Caco-2 (cell line): ENCODE results near the gene C3orf18. TPM values are rescaled to one million over a fixed set of nuclear protein-coding genes. Genes with fewer than 3 reads are reported as not detected.

Experiments used
- BruUV-seq: library from RNA; stranded (reverse); fragments of 400-500 nt; replicated peaks from 2 replicates; lab custom pipeline; 2021; lab: Mats Ljungman, UMichigan
- CTCF ChIA-PET: fragments of 300-600 bp; sonication (Branson Sonifier 250); formaldehyde crosslinking; loops from one replicate; lab custom pipeline; 2022; ENCODE audit warnings: antibody characterized with exemption; lab: Charles Lee
- POLR2A ChIA-PET: fragments of 300-600 bp; sonication (Branson Sonifier 250); formaldehyde crosslinking; loops from one replicate; lab custom pipeline; 2022; ENCODE audit warnings: antibody characterized with exemption; lab: Charles Lee
- DNase-seq, 2 experiments: peaks; one replicate each; pipeline versions ENCODE4 v3.0.0 to v3.0.0-alpha.2; 2020 to 2022
- H3K27me3 ChIP-seq: replicated peaks from 2 replicates; pipeline ENCODE4 v1.6.0; 2011; ENCODE audit warnings: low read length; ENCODE audit not compliant: control insufficient read depth, insufficient read depth
- H3K36me3 ChIP-seq: 2 replicates; pipeline ENCODE4 v1.5.1; 2011; ENCODE audit warnings: low read length; ENCODE audit not compliant: control insufficient read depth, insufficient read depth
- H3K4me1 ChIP-seq: fragments of 250-450 bp; sonication (Bioruptor Pico); 2 replicates; pipeline ENCODE4 v1.5.1; 2020; ENCODE audit warnings: mild to moderate bottlenecking
- H3K4me3 ChIP-seq: 2 replicates; pipeline ENCODE4 v1.5.1; 2011; ENCODE audit warnings: low read depth, mild to moderate bottlenecking, control low read depth, low read length
- H3K9me3 ChIP-seq: fragments of 250-450 bp; sonication (Bioruptor Pico); 2 replicates; pipeline ENCODE4 v1.5.1; 2020; ENCODE audit warnings: mild to moderate bottlenecking, moderate library complexity
- H3K27ac Mint-ChIP-seq: one replicate; pipeline ENCODE4 v1.8.0; 2022; ENCODE audit warnings: mixed read lengths; ENCODE audit not compliant: unreplicated experiment
- H3K27me3 Mint-ChIP-seq: one replicate; pipeline ENCODE4 v1.8.0; 2022; ENCODE audit warnings: mixed read lengths; ENCODE audit not compliant: insufficient read depth, unreplicated experiment
- H3K36me3 Mint-ChIP-seq: one replicate; pipeline ENCODE4 v1.8.0; 2022; ENCODE audit warnings: mild to moderate bottlenecking, mixed read lengths; ENCODE audit not compliant: insufficient read depth, unreplicated experiment
- H3K4me1 Mint-ChIP-seq: one replicate; pipeline ENCODE4 v1.8.0; 2022; ENCODE audit warnings: low read depth, mixed read lengths; ENCODE audit not compliant: unreplicated experiment
- H3K4me3 Mint-ChIP-seq: one replicate; pipeline ENCODE4 v1.8.0; 2022; ENCODE audit warnings: mild to moderate bottlenecking, moderate library complexity, mixed read lengths; ENCODE audit not compliant: unreplicated experiment
- H3K9me3 Mint-ChIP-seq: one replicate; pipeline ENCODE4 v1.8.0; 2022; ENCODE audit warnings: mixed read lengths; ENCODE audit not compliant: unreplicated experiment
- CTCF ChIP-seq, 2 experiments: fragments of 200-600 bp in 1 of 2; IDR thresholded peaks; 1 replicate in 1 of 2; 2 replicates in 1 of 2; pipeline versions ENCODE4 v1.5.1 to v1.8.0; 2011 to 2022; ENCODE audit warnings: antibody characterized with exemption in 1 of 2, control low read depth in 1 of 2, inconsistent platforms in 1 of 2, low read depth in 1 of 2, low read length in 1 of 2, mild to moderate bottlenecking in 1 of 2, moderate library complexity in 1 of 2; ENCODE audit not compliant: insufficient read depth in 1 of 2, severe bottlenecking in 1 of 2, unreplicated experiment in 1 of 2
- intact Hi-C: fragments of 100-400 bp; cut with micrococcal nuclease; formaldehyde crosslinking; loops from one replicate; pipeline ENCODE4 v1.10.0; 2022; ENCODE audit not compliant: unreplicated experiment
- total RNA-seq: library from RNA; stranded (reverse); gene quantifications from 2 replicates; pipeline ENCODE4 v1.2.3, GENCODE V29; 2022

The C3orf18 gene
- total RNA-seq, 1 experiment from 2014 or later: 2.1 TPM

- no TSS peak for BruUV-seq
- ChIA-PET POLR2A (no interaction called here), CTCF (no interaction called here)
- Histone ChIP-seq H3K4me1 (peaks cover 4% of the 10 kb centered on the region; the same call in 1 of the 2 replicates), H3K9me3 (no peaks in the 10 kb centered on the region), H3K27me3 (peaks cover 2% of the 10 kb centered on the region), H3K4me3 (no peak overlapping the region), H3K36me3 (no peaks in the 10 kb centered on the region)
- intact Hi-C loops: no loop called here
- TF ChIP-seq CTCF (IDR thresholded peaks at IDR 0.05; ENCODE audit: insufficient read depth in 1 of 2, low read depth in 1 of 2, low read length in 1 of 2, severe bottlenecking in 1 of 2, unreplicated experiment in 1 of 2): no peak
- Mint-ChIP-seq H3K9me3 (no peaks in the 10 kb centered on the region), H3K4me1 (no peaks in the 10 kb centered on the region), H3K27ac (no peak overlapping the region), H3K36me3 (no peaks in the 10 kb centered on the region), H3K27me3 (peaks cover 37% of the 10 kb centered on the region), H3K4me3 (no peak overlapping the region)
- DNase-seq: no peak
These were observed 34.2 kb downstream of the C3orf18 start for GRCh38 chr3:50533316-50533715.

- Mint-ChIP-seq H3K4me1 (no peaks in the 10 kb centered on the region), H3K27me3 (peaks cover 36% of the 10 kb centered on the region), H3K27ac (no peak overlapping the region), H3K4me3 (no peak overlapping the region), H3K9me3 (no peaks in the 10 kb centered on the region), H3K36me3 (no peaks in the 10 kb centered on the region)
- BruUV-seq: no TSS peak
- Histone ChIP-seq H3K36me3 (no peaks in the 10 kb centered on the region), H3K4me3 (no peak overlapping the region), H3K9me3 (no peaks in the 10 kb centered on the region), H3K4me1 (peaks cover 4% of the 10 kb centered on the region; the same call in 1 of the 2 replicates), H3K27me3 (peaks cover 2% of the 10 kb centered on the region)
- CTCF ChIA-PET: interaction anchor here (1.4 kb wide), 1 partner anchor 10 kb away, joined by 4 read pairs; no protein-coding TSS in a partner anchor
- POLR2A ChIA-PET: no interaction called here
- intact Hi-C loops: no loop called here
- no peak for DNase-seq
- TF ChIP-seq CTCF (IDR thresholded peaks at IDR 0.05; ENCODE audit: insufficient read depth in 1 of 2, low read depth in 1 of 2, low read length in 1 of 2, severe bottlenecking in 1 of 2, unreplicated experiment in 1 of 2): no peak
These were observed 35.4 kb downstream of the C3orf18 start for GRCh38 chr3:50532062-50532705.

DNA sequence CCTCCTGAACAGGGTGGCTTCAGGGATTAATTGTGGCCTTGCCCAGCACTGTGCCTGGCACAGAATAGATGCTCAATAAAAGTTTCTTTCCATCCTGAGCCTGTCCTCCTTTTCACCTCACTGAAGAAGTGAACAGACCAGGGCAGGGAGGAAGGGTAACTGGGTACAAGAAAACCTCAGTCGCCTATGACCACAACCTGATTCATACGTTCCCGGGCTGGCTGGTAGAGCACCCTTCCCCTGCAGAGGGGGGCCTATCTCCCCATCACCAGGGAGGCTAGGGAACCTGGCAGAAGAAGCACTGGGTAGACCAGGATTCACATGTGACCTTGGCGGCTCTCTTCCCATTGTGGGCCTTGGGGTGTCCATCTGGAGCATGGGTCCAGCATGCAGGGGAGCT, 36.3 kb downstream of the C3orf18 start:
- Mint-ChIP-seq H3K36me3 (no peaks in the 10 kb centered on the region), H3K27ac (no peak overlapping the region), H3K9me3 (no peaks in the 10 kb centered on the region), H3K4me1 (no peaks in the 10 kb centered on the region), H3K27me3 (peaks cover 29% of the 10 kb centered on the region), H3K4me3 (no peak overlapping the region)
- intact Hi-C loops: no loop called here
- no peak overlapping the region for H3K4me3 ChIP-seq
- H3K9me3 ChIP-seq: no peaks in the 10 kb centered on the region
- peaks cover 2% of the 10 kb centered on the region for H3K27me3 ChIP-seq
- ChIA-PET CTCF (interaction anchor here (1.4 kb wide), 1 partner anchor 11 kb away, joined by 4 read pairs; no protein-coding TSS in a partner anchor), POLR2A (no interaction called here)
- BruUV-seq: no TSS peak
- no peaks in the 10 kb centered on the region for H3K36me3 ChIP-seq
- DNase-seq: no peak
- H3K4me1 ChIP-seq: peaks cover 4% of the 10 kb centered on the region; the same call in 1 of the 2 replicates
- TF ChIP-seq CTCF (IDR thresholded peaks at IDR 0.05; ENCODE audit: insufficient read depth in 1 of 2, low read depth in 1 of 2, low read length in 1 of 2, severe bottlenecking in 1 of 2, unreplicated experiment in 1 of 2): no peak
